Inferior parietal cortex (tissue), 1 donor: Measurements from ENCODE around the gene CCDC43.
"Not testable (repeated sequence)": the region's sequence is repeated elsewhere in the genome, so short reads cannot be mapped to it uniquely, and the experiment has no call there.

ENCODE experiments used
- DNase-seq: peaks from one replicate; pipeline ENCODE4 v3.0.0-alpha.2; 2016; ENCODE audit errors: extremely low spot score

The CCDC43 gene

GRCh38 chr17:44672479-44673093 lies 17.0 kb downstream of the CCDC43 start:
- peak; percentile 6 for DNase-seq

GRCh38 chr17:44666006-44666405 lies 23.6 kb downstream of the CCDC43 start:
- DNase-seq = no peak

- no peak for DNase-seq
Measured at GRCh38 chr17:44664867-44665266, 24.7 kb downstream of the CCDC43 start.

- no peak for DNase-seq
Measured at GRCh38 chr17:44663095-44663494, 26.5 kb downstream of the CCDC43 start.

GRCh38 chr17:44661835-44662234 lies 27.7 kb downstream of the CCDC43 start:
- DNase-seq = no peak

GRCh38 chr17:44655983-44656710 lies 33.4 kb downstream of the CCDC43 start, which contains the start of gene MEIOC:
TSS of gene MEIOC (plus strand) at chr17:44656468. CDS start at chr17:44656614, 146 bp downstream.
- no peak for DNase-seq

GRCh38 chr17:44653954-44654353 lies 35.6 kb downstream of the CCDC43 start:
- DNase-seq = no peak

- DNase-seq = no peak
Measured at GRCh38 chr17:44653384-44653783, 36.2 kb downstream of the CCDC43 start.

- no peak for DNase-seq
Measured at GRCh38 chr17:44652727-44653126, 36.8 kb downstream of the CCDC43 start.

- no peak for DNase-seq
Measured at GRCh38 chr17:44651228-44651627, 38.3 kb downstream of the CCDC43 start.

- DNase-seq = no peak
Measured at GRCh38 chr17:44648963-44649362, 40.6 kb downstream of the CCDC43 start.

GRCh38 chr17:44647736-44648135 lies 41.8 kb downstream of the CCDC43 start:
- DNase-seq = no peak

- no peak for DNase-seq
Measured at GRCh38 chr17:44646280-44646679, 43.3 kb downstream of the CCDC43 start.

- no peak for DNase-seq
Measured at GRCh38 chr17:44645341-44645740, 44.2 kb downstream of the CCDC43 start.

GRCh38 chr17:44642834-44643233 lies 46.7 kb downstream of the CCDC43 start:
- DNase-seq = no peak

GRCh38 chr17:44637066-44637465 lies 52.5 kb downstream of the CCDC43 start:
- no peak for DNase-seq

- DNase-seq = peak; percentile 48
Measured at GRCh38 chr17:44636562-44636961, 53.0 kb downstream of the CCDC43 start.

- not testable (repeated sequence) for DNase-seq
Measured at GRCh38 chr17:44634401-44634800, 55.2 kb downstream of the CCDC43 start.

- DNase-seq = no peak
Measured at GRCh38 chr17:44633998-44634397, 55.6 kb downstream of the CCDC43 start.

- DNase-seq = no peak
Measured at GRCh38 chr17:44630703-44631102, 58.9 kb downstream of the CCDC43 start.

GRCh38 chr17:44629314-44629713 lies 60.3 kb downstream of the CCDC43 start:
- DNase-seq = no peak

- DNase-seq = no peak
Measured at GRCh38 chr17:44628243-44629188, 61.1 kb downstream of the CCDC43 start.
